GM18873 (cell line): Measurements from ENCODE around the gene PACC1.

ENCODE experiments used
- ATAC-seq: cut with Tn5 transposase; IDR thresholded peaks from one replicate; pipeline ENCODE4 v1.9.1; 2021; ENCODE audit warnings: mild to moderate bottlenecking, moderate library complexity, moderate number of reproducible peaks; ENCODE audit not compliant: unreplicated experiment, low FRiP score

The PACC1 gene

GRCh38 chr1:212438831-212439237, 24.1 kb upstream of the PACC1 start:
- ATAC-seq = no peak

GRCh38 chr1:212437179-212437798, 22.6 kb upstream of the PACC1 start:
- no peak for ATAC-seq

GRCh38 chr1:212434992-212435391, 20.3 kb upstream of the PACC1 start:
- ATAC-seq = no peak

GRCh38 chr1:212433577-212434462, 19.1 kb upstream of the PACC1 start:
- ATAC-seq = no peak

GRCh38 chr1:212432661-212433576, 18.2 kb upstream of the PACC1 start, which contains the start of gene NENF:
NENF (plus strand) TSS chr1:212432920; CDS start chr1:212432944, 24 bp downstream.
- ATAC-seq = peak; percentile 82

- peak; percentile 5 for ATAC-seq
These were observed 17.6 kb upstream of the PACC1 start for GRCh38 chr1:212432272-212432660.

- ATAC-seq = no peak
These were observed 17.0 kb upstream of the PACC1 start for GRCh38 chr1:212431644-212432043.

- ATAC-seq = no peak
These were observed 16.3 kb upstream of the PACC1 start for GRCh38 chr1:212430955-212431394.

- ATAC-seq = no peak
These were observed 15.7 kb upstream of the PACC1 start for GRCh38 chr1:212430416-212430815.

- no peak for ATAC-seq
These were observed 13.8 kb upstream of the PACC1 start for GRCh38 chr1:212428496-212428895.

GRCh38 chr1:212423879-212424278, 9.2 kb upstream of the PACC1 start:
- no peak for ATAC-seq

- no peak for ATAC-seq
These were observed 6.5 kb upstream of the PACC1 start for GRCh38 chr1:212421165-212421564.

- ATAC-seq = no peak
These were observed 588 bp upstream of the PACC1 start for GRCh38 chr1:212415107-212415841.

GRCh38 chr1:212413902-212414327, 771 bp downstream of the PACC1 start:
- ATAC-seq = no peak

- no peak for ATAC-seq
These were observed 2.3 kb downstream of the PACC1 start for GRCh38 chr1:212412374-212412773.

GRCh38 chr1:212410231-212410820, 4.4 kb downstream of the PACC1 start:
- no peak for ATAC-seq

- ATAC-seq = no peak
These were observed 11.9 kb downstream of the PACC1 start for GRCh38 chr1:212402666-212403321.

- ATAC-seq = no peak
These were observed 12.7 kb downstream of the PACC1 start for GRCh38 chr1:212401838-212402582.
